Activated CD4-positive, alpha-beta T cell treated with anti-CD3 and anti-CD28 coated beads, Interleukin-10, Interleukin-2, amounts not matched to agents 100 ng/mL and 50 ng/mL, durations not matched to agents 16 hours and 8 hours (primary cell): ENCODE measurements around the gene GDPD5.

Experiments used
- DNase-seq: peaks from one replicate; pipeline ENCODE4 v3.0.0-alpha.2; 2020

Gene GDPD5

DNA sequence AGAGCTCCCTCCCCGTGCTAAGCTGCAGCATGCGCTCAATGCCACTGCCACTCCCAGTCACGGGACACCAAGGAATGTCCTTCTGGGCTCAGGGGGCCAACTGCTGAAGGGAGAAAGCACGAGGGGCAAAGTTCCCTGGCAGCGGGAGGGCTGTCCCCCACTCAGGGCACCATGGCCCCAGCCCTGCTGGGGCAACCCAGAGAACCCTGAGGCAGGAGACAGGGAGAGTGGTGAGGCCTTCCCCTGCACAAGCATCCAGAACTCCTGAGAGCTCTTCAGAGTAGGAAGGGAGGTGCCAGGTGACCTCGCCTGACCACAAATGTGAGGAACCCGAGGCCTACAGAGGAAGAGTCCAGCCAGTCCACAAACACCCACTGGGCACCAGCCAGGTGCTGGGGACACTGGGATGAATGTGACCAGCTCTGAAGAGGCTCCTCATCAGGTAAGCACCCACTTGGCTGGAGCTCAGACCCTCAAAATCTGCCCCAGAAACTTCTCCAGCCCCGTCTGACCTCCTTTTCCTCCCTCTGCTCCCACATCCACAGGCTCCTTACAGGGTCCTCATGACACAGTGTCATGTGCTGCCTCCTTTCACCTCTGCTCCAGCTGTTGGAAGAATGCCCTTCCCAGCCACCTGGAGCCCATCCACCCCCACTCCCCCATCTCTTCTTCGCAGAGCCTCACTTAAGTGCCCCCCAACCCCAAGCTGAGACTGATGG, 15.6 kb downstream of the GDPD5 start:
- no peak for DNase-seq

- no peak for DNase-seq
Observed at GRCh38 chr11:75509020-75509720, 16.6 kb downstream of the GDPD5 start.

DNA sequence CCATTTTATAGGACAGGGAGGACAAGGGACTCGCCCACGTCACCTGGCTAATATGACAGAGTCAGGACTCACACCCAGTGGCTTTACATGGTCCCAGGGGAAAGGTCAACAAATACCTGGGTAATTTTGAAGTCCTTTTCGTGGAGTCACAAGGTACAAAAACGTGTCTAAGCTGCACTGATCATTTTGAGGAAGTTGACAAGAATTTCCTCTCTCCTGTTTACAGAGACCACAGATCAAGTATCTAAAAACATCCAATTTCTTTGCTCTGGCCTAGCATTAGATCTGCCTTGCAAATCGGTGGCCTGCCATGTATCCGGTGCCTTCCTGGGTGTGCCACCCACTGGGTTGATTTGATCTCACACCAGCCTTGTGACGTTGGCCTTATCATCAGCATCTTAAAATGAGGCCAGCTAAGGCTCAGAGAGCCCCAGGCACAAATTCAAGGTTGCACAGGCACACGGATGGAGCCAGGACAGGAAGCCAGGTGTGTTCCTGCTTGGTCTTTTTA, 17.6 kb downstream of the GDPD5 start:
- peak; percentile 54 for DNase-seq

- DNase-seq, result no peak
Observed at GRCh38 chr11:75507571-75507970, 18.2 kb downstream of the GDPD5 start.

DNA sequence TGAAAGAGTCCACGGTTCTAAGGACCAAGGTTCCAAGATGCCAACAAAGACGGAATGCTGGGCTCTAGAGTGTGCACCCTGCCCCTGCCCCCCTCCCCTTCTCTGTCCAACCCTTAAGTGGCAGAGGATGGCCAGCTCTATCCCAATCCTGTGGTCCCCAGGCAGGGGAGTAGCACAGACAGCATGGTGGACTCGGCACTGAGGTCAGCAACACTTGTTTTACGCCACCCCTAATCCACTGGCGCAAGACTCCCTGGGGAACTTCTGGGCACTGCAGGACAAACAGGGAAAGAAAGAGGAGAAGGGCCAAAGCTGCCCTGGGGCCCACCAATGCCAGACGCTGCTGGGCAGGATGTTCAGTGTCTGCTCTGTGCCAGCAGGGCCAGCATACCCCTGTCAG, 18.9 kb downstream of the GDPD5 start:
- no peak for DNase-seq

DNA sequence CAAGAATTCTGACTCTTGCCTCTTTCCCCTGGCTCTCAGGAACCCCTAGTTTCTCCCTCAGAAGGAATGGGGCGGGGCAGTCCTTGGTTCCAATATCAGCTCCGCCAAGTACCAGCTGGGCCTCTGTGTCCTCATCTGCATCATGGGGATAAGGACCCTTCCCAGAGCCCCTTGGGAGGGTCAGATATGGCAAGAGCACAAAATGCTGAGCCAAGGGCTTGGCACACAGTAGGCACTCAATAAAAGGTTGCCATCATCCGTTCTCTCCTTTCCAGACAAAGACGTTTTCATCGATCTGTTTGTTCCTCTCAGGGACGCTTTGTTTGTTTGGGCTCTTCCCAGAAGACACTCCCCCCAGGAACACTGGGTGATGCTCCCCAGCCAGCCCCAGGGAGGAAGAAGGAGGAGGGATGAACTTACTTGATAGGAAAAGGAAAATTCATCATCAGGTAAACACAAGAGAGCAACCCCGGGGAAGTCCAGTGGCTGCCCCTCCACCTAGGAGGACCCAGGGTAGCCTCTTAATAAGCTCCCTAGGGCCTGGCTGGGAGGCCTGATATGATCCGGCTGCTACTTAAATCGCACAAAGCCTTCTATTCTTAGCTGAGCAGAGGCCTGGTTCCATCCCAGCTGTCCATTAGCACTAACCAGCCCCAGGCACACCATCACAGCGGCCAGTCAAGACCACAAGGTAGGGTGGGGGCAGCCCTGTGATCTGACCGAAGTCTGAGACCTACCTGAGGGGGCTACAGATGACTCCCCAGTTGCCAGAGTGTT, 19.6 kb downstream of the GDPD5 start:
- no peak for DNase-seq

GRCh38 chr11:75504501-75504900, 21.2 kb downstream of the GDPD5 start:
- DNase-seq, result no peak

DNA sequence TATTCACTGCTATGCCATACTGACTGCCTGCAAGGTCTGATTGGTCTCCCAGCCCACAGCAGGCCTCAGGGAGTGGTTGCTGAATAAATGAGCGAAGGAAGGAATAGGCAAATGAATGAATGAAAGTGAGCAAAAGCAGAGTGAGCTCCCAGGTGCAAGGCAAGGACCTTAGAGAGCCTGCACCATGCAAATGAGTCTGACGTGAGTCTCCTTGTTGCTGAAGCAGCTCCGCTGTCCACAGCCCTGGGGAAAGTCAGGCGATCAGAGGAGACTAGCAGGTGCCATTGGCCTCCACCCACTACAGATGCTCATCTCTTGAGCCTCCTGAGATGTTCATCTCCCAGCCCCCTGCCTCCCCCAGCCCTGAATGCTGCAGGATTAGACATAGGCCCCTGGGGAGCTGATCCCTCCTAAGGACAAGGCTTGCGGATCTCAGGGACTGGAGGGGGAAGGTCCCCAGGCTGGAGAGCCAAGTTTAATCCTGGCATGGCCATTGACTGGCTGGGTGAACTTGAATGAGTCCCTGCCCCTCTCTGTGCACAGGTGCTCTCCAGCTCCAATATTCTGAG, 22.1 kb downstream of the GDPD5 start:
- DNase-seq, result no peak

DNA sequence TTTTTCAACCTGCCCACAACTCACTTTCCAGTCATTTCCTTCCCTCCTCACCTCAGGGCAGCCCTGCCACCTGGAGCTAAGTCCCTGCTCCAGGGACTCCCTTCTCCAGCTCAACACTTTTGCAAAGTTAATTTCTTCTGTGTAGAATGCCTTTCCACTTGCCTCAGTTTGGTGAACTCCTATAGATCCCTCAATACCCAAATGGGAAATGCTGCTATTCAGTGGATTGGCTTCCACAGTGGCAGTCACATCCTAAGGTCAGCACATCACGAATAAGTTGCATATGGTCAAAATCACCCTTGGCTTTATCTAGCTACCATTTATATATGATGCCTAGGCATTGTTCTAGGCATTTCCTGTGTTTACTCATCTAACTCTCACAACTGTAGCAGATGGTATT, 23.6 kb downstream of the GDPD5 start:
- no peak for DNase-seq

DNA sequence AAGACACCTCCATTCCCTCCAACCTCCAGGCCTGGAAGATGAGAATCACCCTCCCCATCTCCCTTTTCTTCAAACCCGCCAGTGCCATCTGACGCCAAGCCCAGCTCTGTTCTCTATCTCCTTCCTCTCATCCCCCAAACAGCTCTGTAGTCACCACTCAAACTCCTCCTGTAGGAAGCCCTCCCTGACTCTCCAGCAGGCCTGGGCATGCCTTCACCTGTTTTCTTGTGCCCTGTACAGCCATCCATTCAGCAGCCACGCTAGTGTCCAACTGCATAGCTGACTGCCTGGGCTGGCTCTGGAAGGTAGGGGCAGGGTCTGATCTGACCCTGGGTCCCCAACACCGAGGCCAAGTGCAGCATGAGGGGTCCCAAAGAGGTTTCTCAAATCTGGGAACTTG, 25.0 kb downstream of the GDPD5 start:
- DNase-seq, result no peak

DNA sequence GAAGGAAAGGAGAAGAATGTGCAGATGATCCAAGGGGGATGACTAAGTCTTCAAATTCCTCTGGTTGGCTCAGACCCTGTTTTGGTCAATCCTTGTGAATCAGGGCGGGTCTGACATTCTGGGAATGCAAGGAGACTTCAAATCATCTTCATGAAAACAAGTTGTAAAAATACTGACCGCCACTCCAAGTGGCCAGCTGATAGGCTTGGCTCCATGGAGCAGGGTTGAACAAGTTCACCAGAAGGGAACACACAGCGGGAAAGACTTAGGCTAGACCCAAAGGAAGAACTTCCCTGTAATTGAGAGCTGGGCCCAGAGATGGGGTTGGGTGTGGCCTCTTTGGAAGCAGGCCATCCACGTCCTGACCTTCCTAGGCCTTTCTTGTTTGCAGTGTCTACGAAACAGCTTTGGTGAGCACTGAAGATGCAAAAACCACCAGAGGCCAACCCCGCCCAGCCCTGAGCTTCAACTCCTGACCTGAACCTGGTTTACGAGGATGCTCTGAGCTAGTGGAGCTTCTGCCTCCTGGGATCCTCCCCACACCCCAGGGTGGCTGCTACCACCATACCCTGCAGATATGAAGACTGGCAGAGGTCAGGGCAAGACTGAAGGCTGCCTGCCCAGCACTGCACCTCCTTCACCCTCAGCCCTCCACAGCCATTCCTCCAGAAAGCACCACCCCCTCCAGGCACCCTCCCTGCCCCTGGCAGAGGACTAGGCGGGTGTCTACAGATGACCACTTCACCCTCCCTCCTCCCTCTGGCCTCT, 26.1 kb downstream of the GDPD5 start:
- DNase-seq, result no peak

DNA sequence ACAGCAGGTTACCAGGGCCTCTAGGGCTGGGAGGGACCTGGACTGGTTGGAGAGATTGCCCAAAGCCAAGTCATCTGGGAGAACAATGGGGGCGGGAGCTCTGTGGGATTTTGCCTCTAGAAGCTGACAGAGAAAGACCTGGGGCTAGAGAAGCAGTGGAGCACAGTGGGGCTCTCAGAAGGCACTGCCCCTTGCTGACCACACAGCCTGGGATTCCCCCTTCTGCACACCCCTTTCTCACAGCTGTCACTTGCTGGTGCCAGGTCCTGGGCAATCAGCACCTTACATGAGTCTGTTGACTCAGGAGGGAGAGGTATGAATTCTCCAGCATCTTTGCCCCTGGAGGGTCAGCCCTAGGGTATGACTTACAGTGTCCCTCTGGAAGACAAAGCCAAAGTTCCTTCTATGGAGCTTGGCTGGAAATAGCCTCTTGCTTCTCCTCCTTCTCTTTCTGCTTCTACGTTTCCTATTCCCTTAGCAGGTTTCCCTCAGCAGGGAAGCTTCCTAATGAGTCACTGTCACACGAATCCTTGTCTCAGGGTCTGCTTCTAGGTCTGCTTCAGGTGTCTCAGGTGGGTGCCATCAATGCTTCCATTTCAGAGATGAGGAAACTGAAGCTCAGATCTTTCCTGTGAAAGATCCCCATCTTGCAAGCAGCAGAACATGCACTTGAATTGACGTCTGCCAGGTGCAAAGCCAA, 27.0 kb downstream of the GDPD5 start:
- DNase-seq, result no peak

DNA sequence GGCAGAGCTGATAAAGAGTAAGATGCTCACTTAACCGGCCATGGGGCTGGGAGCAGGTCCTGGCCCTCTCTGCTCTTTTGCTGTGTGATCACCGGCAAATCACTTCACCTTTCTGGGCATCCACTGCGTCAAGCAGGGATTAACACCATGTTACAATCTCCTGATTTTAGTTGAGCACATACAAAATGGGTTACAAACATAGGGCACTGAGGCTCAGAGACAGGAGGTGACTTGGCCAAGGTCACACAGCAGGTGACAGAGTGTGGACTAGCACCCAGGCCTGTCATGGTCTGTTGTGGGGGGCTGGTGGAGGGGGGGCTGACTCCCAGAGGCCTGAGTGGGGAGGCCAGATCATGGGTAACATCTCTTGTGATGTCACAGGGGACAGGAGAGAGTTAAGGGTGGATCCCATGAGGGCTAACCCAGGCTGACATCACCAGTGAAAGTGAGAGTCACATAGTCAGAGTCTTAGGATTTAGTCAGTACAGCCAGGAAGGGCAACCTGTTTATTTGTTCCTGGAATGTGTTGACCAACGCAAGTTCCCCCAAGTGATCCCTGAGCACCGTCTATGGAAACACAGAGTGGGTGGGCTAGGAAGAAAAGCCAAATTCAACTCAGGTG, 27.8 kb downstream of the GDPD5 start:
- DNase-seq, result peak; percentile 15

GRCh38 chr11:75496305-75496752, 29.4 kb downstream of the GDPD5 start:
- no peak for DNase-seq

- DNase-seq, result no peak
Observed at GRCh38 chr11:75495749-75496304, 29.9 kb downstream of the GDPD5 start.

DNA sequence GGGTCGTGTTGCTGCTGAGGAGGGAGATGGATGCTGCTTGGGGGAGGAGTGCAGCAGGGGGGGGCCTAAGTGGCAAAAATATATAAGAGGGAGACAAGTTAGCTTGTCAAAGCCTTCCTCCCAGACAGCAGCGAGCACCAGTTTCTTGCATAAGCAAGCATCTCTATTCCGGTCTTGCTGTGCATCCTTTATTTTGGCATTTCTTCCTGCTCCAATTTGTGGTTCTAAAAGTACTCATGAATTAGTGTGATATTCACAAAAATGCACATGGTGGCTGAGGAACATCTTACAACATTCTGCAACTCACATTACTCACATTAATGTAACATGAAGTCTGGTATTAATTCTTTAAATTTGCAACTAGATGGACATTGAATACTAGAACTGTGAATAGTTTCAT, 32.1 kb downstream of the GDPD5 start:
- DNase-seq, result no peak

DNA sequence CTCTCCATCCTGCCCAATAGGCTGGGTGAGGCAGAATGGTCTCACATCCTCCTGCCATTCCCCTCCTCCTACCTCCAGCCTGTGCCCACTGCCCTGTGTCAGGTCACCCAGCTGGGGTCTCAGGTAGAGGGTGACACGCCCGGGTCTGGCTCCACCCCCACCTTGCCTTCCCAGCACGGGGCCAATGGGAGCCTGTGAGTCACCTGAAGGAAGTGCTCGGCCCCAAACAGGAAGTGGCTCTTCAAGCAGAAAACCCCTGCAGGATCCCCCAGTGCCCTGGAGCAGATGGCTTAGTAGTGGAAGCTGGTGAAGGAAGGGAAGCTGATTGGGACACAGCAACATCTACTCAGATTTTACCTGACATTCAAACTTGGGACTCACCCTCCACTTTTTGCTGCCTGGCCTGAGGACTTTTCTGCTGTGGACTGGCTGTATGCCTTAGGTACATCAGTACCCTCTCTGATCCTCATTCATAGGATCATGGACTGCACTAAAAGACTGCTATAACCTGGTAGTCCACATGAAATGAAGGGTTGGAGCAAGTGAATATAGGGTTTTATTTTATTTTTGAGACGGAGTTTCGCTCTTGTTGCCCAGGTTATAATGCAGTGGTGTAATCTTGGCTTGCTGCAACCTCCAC, 33.4 kb downstream of the GDPD5 start:
- peak; percentile 71 for DNase-seq

GRCh38 chr11:75491465-75491864, 34.3 kb downstream of the GDPD5 start:
- DNase-seq, result no peak

DNA sequence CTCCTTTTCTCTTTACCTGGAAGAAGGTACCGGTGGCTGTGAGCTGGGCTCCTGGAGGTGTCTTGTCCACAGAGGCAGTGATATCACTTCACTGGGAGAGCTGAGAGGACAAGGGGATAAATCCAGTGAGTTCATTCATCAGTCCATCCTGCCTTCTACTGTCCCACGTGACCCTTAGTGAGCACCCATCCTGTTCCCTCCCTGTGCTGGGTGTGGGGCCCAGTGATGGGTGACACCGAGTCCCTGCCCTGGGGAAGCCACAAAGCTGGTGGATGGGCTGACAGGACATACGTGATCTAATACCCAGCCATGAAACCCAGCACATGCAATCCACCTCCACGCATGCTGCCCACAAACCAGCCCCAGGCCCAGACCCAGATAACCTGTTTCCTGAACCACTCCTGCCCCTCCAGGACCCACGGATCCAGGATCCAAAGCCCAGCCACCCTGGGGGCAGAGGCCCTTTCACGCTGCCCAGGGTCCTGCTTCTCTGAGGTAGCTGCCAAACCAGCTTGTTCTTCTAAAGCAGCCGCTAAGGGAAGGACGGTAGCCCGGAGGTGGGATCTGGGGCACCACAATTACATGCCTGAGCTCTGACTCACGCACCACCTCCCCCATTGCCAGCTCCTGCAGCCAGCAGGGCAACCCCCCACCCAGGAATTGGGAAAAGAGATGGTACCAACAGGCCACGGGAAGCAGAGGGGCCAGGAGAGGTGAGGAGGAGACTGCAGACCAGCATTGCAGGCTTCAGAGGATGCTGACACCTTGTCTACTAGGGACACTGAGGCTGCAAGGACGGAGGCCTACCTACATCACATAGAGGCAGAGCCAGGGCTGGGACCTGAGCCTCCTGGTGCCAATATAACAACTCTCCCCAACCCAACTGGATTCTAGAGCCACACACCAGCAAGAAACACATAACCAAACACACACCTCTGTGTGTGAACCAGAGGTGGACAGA, 35.2 kb downstream of the GDPD5 start:
- DNase-seq, result no peak
